Adrenal gland (tissue), 5 donors: ENCODE data around the gene GJD4.

ENCODE experiments used
- CTCF ChIP-seq, 6 experiments: fragments of 450-650 bp in 4 of 6; fragments of 200-600 bp in 2 of 6; sonication (generic) in 1 of 6; IDR thresholded peaks; 1 replicate in 5 of 6; 2 replicates in 1 of 6; pipeline versions ENCODE4 v1.5.1 to v1.8.0; 2016 to 2021; ENCODE audit warnings: antibody characterized with exemption in 6 of 6, mild to moderate bottlenecking in 2 of 6, moderate library complexity in 1 of 6
- POLR2A ChIP-seq, 2 donors: fragments of 450-650 bp; IDR thresholded peaks; one replicate each; pipeline ENCODE4 v1.6.1; 2017; ENCODE audit warnings: antibody characterized with exemption in 2 of 2, mild to moderate bottlenecking in 2 of 2, moderate library complexity in 1 of 2
- donor health status: DM: no; HTN: no; CAD: no.

- no peak for TF ChIP-seq CTCF (IDR thresholded peaks at IDR 0.05)
- TF ChIP-seq POLR2A (IDR thresholded peaks at IDR 0.05), result no peak
Observed at GRCh38 chr10:35558276-35558675, 46.9 kb upstream of the GJD4 start.
